ENCODE data around the gene ARMC9. TPM values are rescaled to one million over a fixed set of nuclear protein-coding genes. Genes with fewer than 3 reads are reported as not detected.
A peak's percentile ranks its signal among the peaks of the same experiment; 100 is the strongest.

ARMC9 gene
- total and polyA plus RNA-seq, 2 of the 13 experiments (the other 11 are each of a cell fraction or from before 2014, with no cell fraction given), result 9.1 to 12.8 TPM

- TF ChIP-seq CREB1 (IDR thresholded peaks at IDR 0.05) (peak; percentile 29; the same call in 1 of the 2 replicates), CREB1 (CRISPR knock-in tag; IDR thresholded peaks at IDR 0.05) (no peak), ZNF605 (CRISPR knock-in tag; IDR thresholded peaks at IDR 0.05) (no peak), ERF (CRISPR knock-in tag; IDR thresholded peaks at IDR 0.05) (peak; percentile 80), CENPT (CRISPR knock-in tag; IDR thresholded peaks at IDR 0.05; ENCODE audit: low read depth) (no peak), PRDM15 (CRISPR knock-in tag; IDR thresholded peaks at IDR 0.05) (no peak), TERF1 (CRISPR knock-in tag; IDR thresholded peaks at IDR 0.05) (0 out of 2 replicates have a peak, but pooled peaks have one; percentile 44), KAT2B (IDR thresholded peaks at IDR 0.05; ENCODE audit: borderline replicate concordance, low read depth, low read length) (no peak), MED13 (CRISPR knock-in tag; IDR thresholded peaks at IDR 0.05) (no peak), CAMTA2 (CRISPR knock-in tag; IDR thresholded peaks at IDR 0.05; ENCODE audit: borderline replicate concordance) (no peak), ZNF850 (CRISPR knock-in tag; conservative IDR thresholded peaks at IDR 0.05) (no peak), SSRP1 (CRISPR knock-in tag; IDR thresholded peaks at IDR 0.05) (0 out of 2 replicates have a peak, but pooled peaks have one; percentile 61), ZNF496 (CRISPR knock-in tag; IDR thresholded peaks at IDR 0.05; ENCODE audit: insufficient replicate concordance) (no peak), HMGA1 (CRISPR knock-in tag; conservative IDR thresholded peaks at IDR 0.05) (no peak), MXD1 (CRISPR knock-in tag; IDR thresholded peaks at IDR 0.05) (no peak), SOX5 (CRISPR knock-in tag; IDR thresholded peaks at IDR 0.05; ENCODE audit: borderline replicate concordance) (no peak), ZNF350 (CRISPR knock-in tag; IDR thresholded peaks at IDR 0.05; ENCODE audit: borderline replicate concordance, low read depth) (peak; percentile 81), ZNF670 (CRISPR knock-in tag; IDR thresholded peaks at IDR 0.05; ENCODE audit: borderline replicate concordance) (no peak; the same call in 1 of the 2 replicates), ZNF253 (CRISPR knock-in tag; IDR thresholded peaks at IDR 0.05; ENCODE audit: borderline replicate concordance) (peak; percentile 83; the same call in 1 of the 2 replicates), CHD4 (IDR thresholded peaks at IDR 0.05; ENCODE audit: borderline replicate concordance, low read length) (no peak), TFDP1 (CRISPR knock-in tag; IDR thresholded peaks at IDR 0.05; ENCODE audit: borderline replicate concordance) (peak; percentile 43; the same call in 1 of the 2 replicates), ZFY (CRISPR knock-in tag; IDR thresholded peaks at IDR 0.05) (peak; percentile 64; the same call in 1 of the 2 replicates), SMAD3 (CRISPR knock-in tag; IDR thresholded peaks at IDR 0.05) (no peak), ZBTB38 (CRISPR knock-in tag; IDR thresholded peaks at IDR 0.05) (peak; percentile 18; the same call in 1 of the 2 replicates), TBX3 (IDR thresholded peaks at IDR 0.05; ENCODE audit: borderline replicate concordance) (no peak)
Measured at GRCh38 chr2:231411831-231412617, 213.6 kb downstream of the ARMC9 start (continued).

Data from HepG2 (cell line).